Hepatocyte (in vitro differentiated cells): ENCODE results near the gene SPEG. TPM values are rescaled to one million over a fixed set of nuclear protein-coding genes. Genes with fewer than 3 reads are reported as not detected.

Experiments used
- DNase-seq: peaks from one replicate; pipeline ENCODE4 v3.0.0-alpha.2; 2016; ENCODE audit warnings: low spot score
- H2AFZ ChIP-seq: fragments of 200-600 bp; sonication (generic); 2 replicates; pipeline ENCODE4 v1.6.0; 2016; ENCODE audit warnings: antibody characterized with exemption, mild to moderate bottlenecking
- H3K27ac ChIP-seq: fragments of 200-600 bp; sonication (generic); 2 replicates; pipeline ENCODE4 v1.5.1; 2016; ENCODE audit warnings: mild to moderate bottlenecking
- H3K27me3 ChIP-seq: fragments of 200-600 bp; sonication (generic); 2 replicates; pipeline ENCODE4 v1.6.1; 2016
- H3K36me3 ChIP-seq: fragments of 200-600 bp; sonication (generic); replicated peaks from 2 replicates; pipeline ENCODE4 v1.5.1; 2016; ENCODE audit warnings: low read depth; ENCODE audit not compliant: insufficient read depth
- H3K4me1 ChIP-seq: fragments of 200-600 bp; sonication (generic); 2 replicates; pipeline ENCODE4 v1.5.1; 2016; ENCODE audit warnings: mild to moderate bottlenecking, moderate library complexity; ENCODE audit not compliant: insufficient read depth
- H3K4me2 ChIP-seq: fragments of 200-600 bp; sonication (generic); 2 replicates; pipeline ENCODE4 v1.6.0; 2016
- H3K4me3 ChIP-seq: fragments of 200-600 bp; sonication (generic); 2 replicates; pipeline ENCODE4 v1.5.1; 2016; ENCODE audit warnings: mild to moderate bottlenecking
- H3K79me2 ChIP-seq: fragments of 200-600 bp; sonication (generic); 2 replicates; pipeline ENCODE4 v1.6.0; 2017; ENCODE audit warnings: mild to moderate bottlenecking
- H3K9me2 ChIP-seq: fragments of 200-600 bp; sonication (generic); replicated peaks from 2 replicates; pipeline ENCODE4 v1.6.0; 2017; ENCODE audit warnings: mild to moderate bottlenecking; ENCODE audit not compliant: insufficient read depth
- H3K9me3 ChIP-seq: fragments of 200-600 bp; sonication (generic); 2 replicates; pipeline ENCODE4 v1.5.1; 2016; ENCODE audit warnings: low read depth, mild to moderate bottlenecking
- H4K20me1 ChIP-seq: fragments of 200-600 bp; sonication (generic); 2 replicates; pipeline ENCODE4 v1.6.0; 2016; ENCODE audit warnings: mild to moderate bottlenecking; ENCODE audit not compliant: insufficient read depth, poor library complexity, severe bottlenecking
- EZH2 ChIP-seq: fragments of 200-600 bp; sonication (generic); IDR thresholded peaks from 2 replicates; pipeline ENCODE4 v1.6.1; 2016; ENCODE audit warnings: antibody characterized with exemption, mild to moderate bottlenecking, borderline replicate concordance
- EZH2phosphoT487 ChIP-seq: fragments of 200-600 bp; sonication (generic); IDR thresholded peaks from one replicate; pipeline ENCODE4 v1.6.1; 2018; ENCODE audit warnings: antibody characterized with exemption, mild to moderate bottlenecking, low read depth, moderate library complexity; ENCODE audit not compliant: unreplicated experiment, severe bottlenecking
- whole genome bisulfite sequencing: methylation state at CpG from one replicate; pipeline ENCODE4 v1.1.6; 2016; ENCODE audit warnings: low lambda C conversion rate; ENCODE audit errors: missing lambda C conversion rate; 5-methylcytosine and 5-hydroxymethylcytosine counted together
- polyA plus RNA-seq: library from polyadenylated mRNA; unstranded; fragments of >200 nt; fragmentation: Nextera tagmentation; extraction: Ambion mirVana; gene quantifications from 2 replicates; pipeline ENCODE4 v1.2.1, GENCODE V29; 2016
- total RNA-seq: library from RNA; depleted of rRNA; stranded (reverse); fragments of >200 nt; gene quantifications from 2 replicates; pipeline ENCODE4 v1.2.3, GENCODE V29; 2014
- TF ChIP-seq, protein P1 (sequence below): fragments of 200-600 bp; sonication (generic); IDR thresholded peaks from 2 replicates; pipeline ENCODE4 v1.5.1; 2016; ENCODE audit warnings: antibody characterized with exemption, mild to moderate bottlenecking; ENCODE audit not compliant: poor library complexity

Gene SPEG
- total and polyA plus RNA-seq, 2 experiments from 2014 or later, result 21.6 to 40.0 TPM

DNA sequence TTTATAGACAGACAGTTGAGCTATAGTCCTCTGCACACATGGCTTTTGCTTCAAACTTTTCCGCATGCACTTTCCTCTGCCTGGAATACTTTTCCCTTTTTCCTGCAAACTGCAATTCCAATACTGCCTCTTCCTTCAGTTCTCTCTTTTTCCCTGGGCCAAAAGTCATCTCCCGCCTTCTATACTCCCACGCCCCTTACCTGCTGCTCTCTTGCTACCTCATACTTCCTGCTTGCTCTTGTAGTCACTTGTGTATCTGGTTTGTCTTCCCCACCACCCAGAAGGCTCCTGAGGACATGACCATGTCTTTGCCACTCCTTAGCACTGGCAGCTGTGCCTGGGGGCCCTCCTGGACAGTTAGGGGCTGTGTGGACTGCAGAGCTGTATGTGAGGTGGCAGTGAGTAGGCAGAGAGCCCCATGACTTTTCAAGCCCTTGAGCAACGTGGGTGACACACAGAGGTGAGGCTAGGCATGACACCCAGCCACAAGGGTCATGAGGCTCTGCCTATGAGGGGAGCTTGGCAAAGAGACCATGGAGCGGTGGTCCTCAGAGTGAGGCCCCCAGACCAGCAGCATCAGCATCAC, 23.2 kb downstream of the SPEG start:
- no peak overlapping the region for H3K27ac ChIP-seq
- H3K4me1 ChIP-seq, result peaks cover 30% of the 10 kb centered on the region
- H3K9me2 ChIP-seq, result no peaks in the 10 kb centered on the region
- H3K36me3 ChIP-seq, result no peaks in the 10 kb centered on the region
- H3K79me2 ChIP-seq, result no peaks in the 10 kb centered on the region
- no peaks in the 10 kb centered on the region for H4K20me1 ChIP-seq
- no peak for DNase-seq
- H2AFZ ChIP-seq, result no peak overlapping the region
- no peak overlapping the region for H3K4me2 ChIP-seq
- 80% methylated on average over 5 of the region's 5 CpGs for WGBS
- no peaks in the 10 kb centered on the region for H3K9me3 ChIP-seq
- H3K27me3 ChIP-seq, result no peaks in the 10 kb centered on the region
- TF ChIP-seq EZH2phosphoT487, result no peak
- TF ChIP-seq EZH2, result no peak
- TF ChIP-seq, protein P1, sequence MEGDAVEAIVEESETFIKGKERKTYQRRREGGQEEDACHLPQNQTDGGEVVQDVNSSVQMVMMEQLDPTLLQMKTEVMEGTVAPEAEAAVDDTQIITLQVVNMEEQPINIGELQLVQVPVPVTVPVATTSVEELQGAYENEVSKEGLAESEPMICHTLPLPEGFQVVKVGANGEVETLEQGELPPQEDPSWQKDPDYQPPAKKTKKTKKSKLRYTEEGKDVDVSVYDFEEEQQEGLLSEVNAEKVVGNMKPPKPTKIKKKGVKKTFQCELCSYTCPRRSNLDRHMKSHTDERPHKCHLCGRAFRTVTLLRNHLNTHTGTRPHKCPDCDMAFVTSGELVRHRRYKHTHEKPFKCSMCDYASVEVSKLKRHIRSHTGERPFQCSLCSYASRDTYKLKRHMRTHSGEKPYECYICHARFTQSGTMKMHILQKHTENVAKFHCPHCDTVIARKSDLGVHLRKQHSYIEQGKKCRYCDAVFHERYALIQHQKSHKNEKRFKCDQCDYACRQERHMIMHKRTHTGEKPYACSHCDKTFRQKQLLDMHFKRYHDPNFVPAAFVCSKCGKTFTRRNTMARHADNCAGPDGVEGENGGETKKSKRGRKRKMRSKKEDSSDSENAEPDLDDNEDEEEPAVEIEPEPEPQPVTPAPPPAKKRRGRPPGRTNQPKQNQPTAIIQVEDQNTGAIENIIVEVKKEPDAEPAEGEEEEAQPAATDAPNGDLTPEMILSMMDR, result no peak
- no peak overlapping the region for H3K4me3 ChIP-seq

DNA sequence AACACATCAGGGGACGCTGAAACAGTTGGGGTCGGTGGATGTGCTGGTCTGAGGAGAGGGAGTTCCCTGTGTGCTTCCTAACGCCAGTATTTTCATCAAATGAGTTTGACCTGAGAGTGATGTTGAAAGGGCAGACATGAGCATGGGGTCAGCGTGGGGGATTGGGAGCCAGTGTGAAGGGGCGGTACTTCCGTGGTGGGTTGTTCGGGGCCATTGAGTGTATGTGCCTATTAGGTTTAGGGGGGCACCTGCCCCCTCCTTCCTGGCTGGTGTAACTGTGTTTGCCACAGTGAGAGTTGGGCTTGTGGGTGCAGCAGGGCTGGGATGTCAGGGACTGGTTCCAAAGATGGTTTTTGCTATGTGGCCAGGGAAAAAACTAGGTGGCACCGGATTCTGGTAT, 24.4 kb downstream of the SPEG start:
- TF ChIP-seq, protein P1, result no peak
- TF ChIP-seq EZH2 (no peak), EZH2phosphoT487 (no peak)
- Histone ChIP-seq H3K9me2 (no peaks in the 10 kb centered on the region), H3K4me1 (peaks cover 22% of the 10 kb centered on the region)

DNA sequence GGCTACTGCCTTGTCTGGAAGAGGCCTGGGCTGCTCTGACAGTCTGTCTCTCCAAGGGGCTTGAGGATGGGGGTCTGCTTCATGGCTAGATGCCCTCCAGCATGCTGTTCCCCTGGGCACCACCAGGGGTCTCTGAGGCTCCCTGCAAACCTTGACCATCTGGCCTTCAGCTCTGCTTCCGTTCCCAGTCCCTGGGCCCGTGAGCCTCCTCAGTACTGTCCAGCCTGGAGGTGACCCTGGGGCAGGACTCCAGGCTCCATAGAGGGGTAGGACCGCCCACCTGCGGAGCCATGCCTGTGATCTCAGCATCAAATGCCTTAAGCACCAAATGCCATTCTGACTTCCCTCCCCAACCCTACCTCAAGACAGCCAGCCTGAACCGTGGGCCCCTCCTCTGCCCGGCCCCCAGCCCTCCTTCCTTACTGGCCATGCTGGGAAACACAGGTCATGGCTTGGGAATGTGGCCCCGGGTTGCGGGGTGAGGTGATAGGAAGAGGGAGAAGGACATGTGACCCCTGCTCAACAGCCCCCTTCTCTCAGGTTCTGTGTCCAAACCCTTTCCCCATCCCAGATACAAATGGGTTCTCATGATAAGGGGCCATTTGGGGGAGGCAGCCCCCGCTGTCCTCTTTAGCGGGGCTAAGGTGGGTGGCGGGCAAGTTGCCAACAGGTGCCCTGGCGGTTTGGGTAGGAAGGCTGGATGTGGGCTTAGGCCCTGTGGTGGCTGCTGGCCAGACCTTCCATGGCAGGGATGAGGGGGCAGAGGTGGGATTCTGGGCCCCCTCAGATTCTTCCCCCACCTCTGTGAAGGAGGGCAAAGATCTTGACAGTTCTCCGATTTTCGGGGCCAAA, 25.0 kb downstream of the SPEG start:
- Histone ChIP-seq H3K27me3 (no peaks in the 10 kb centered on the region), H3K79me2 (no peaks in the 10 kb centered on the region), H3K9me2 (no peaks in the 10 kb centered on the region), H3K4me3 (no peak overlapping the region), H3K4me2 (peak overlapping the region; percentile 72), H2AFZ (no peak overlapping the region), H3K27ac (peak overlapping the region; percentile 62), H3K4me1 (peaks cover 22% of the 10 kb centered on the region), H4K20me1 (no peaks in the 10 kb centered on the region), H3K9me3 (no peaks in the 10 kb centered on the region), H3K36me3 (no peaks in the 10 kb centered on the region)
- 52% methylated on average over 14 of the region's 14 CpGs for WGBS
- peak; percentile 75 for DNase-seq
- TF ChIP-seq, protein P1, result peak; percentile 59
- TF ChIP-seq EZH2, result no peak
- TF ChIP-seq EZH2phosphoT487, result no peak

More for the DNA sequence above, 24.4 kb downstream of the SPEG start:
- H3K4me2 ChIP-seq, result no peak overlapping the region
- H3K79me2 ChIP-seq, result no peaks in the 10 kb centered on the region
- H4K20me1 ChIP-seq, result no peaks in the 10 kb centered on the region
- H3K27ac ChIP-seq, result no peak overlapping the region
- H3K9me3 ChIP-seq, result no peaks in the 10 kb centered on the region
- no peak for DNase-seq
- H3K27me3 ChIP-seq, result no peaks in the 10 kb centered on the region
- 91% methylated on average over 8 of the region's 8 CpGs for WGBS
- H2AFZ ChIP-seq, result no peak overlapping the region
- H3K4me3 ChIP-seq, result no peak overlapping the region
- no peaks in the 10 kb centered on the region for H3K36me3 ChIP-seq
